Stimulated activated CD4-positive, alpha-beta T cell treated with anti-CD3 and anti-CD28 coated beads, Interleukin-2, amount 100 ng/mL, for 4 hours (primary cell): Measurements from ENCODE around the gene EDIL3.
"Not testable (repeated sequence)": the region's sequence is repeated elsewhere in the genome, so short reads cannot be mapped to it uniquely, and the experiment has no call there.

ENCODE experiments used
- DNase-seq: peaks from one replicate; pipeline ENCODE4 v3.0.0-alpha.2; 2020; ENCODE audit warnings: low read depth

EDIL3 gene

GRCh38 chr5:84059672-84060071 is 325.0 kb downstream of the EDIL3 start:
- no peak for DNase-seq

GRCh38 chr5:84058561-84058960 is 326.1 kb downstream of the EDIL3 start:
- DNase-seq: no peak

GRCh38 chr5:84057211-84057610 is 327.5 kb downstream of the EDIL3 start:
- DNase-seq: no peak

- no peak for DNase-seq
These were observed 338.7 kb downstream of the EDIL3 start for GRCh38 chr5:84045964-84046363.

- no peak for DNase-seq
These were observed 347.8 kb downstream of the EDIL3 start for GRCh38 chr5:84036842-84037241.

GRCh38 chr5:84032324-84032723 is 352.4 kb downstream of the EDIL3 start:
- DNase-seq: no peak

- no peak for DNase-seq
These were observed 356.6 kb downstream of the EDIL3 start for GRCh38 chr5:84028093-84028492.

- not testable (repeated sequence) for DNase-seq
These were observed 366.2 kb downstream of the EDIL3 start for GRCh38 chr5:84018521-84018920.

- no peak for DNase-seq
These were observed 367.0 kb downstream of the EDIL3 start for GRCh38 chr5:84017523-84018172.

- DNase-seq: no peak
These were observed 368.6 kb downstream of the EDIL3 start for GRCh38 chr5:84016085-84016484.

GRCh38 chr5:84014966-84015365 is 369.7 kb downstream of the EDIL3 start:
- no peak for DNase-seq

GRCh38 chr5:83993803-83994202 is 390.9 kb downstream of the EDIL3 start:
- DNase-seq: no peak

- no peak for DNase-seq
These were observed 393.0 kb downstream of the EDIL3 start for GRCh38 chr5:83991566-83992224.

GRCh38 chr5:83988293-83988685 is 396.4 kb downstream of the EDIL3 start:
- DNase-seq: no peak

GRCh38 chr5:83987513-83988292 is 397.0 kb downstream of the EDIL3 start:
- DNase-seq: no peak

- DNase-seq: no peak
These were observed 400.8 kb downstream of the EDIL3 start for GRCh38 chr5:83983852-83984251.

- no peak for DNase-seq
These were observed 410.5 kb downstream of the EDIL3 start for GRCh38 chr5:83973925-83974815.

GRCh38 chr5:83972909-83973308 is 411.8 kb downstream of the EDIL3 start:
- no peak for DNase-seq

- no peak for DNase-seq
These were observed 412.4 kb downstream of the EDIL3 start for GRCh38 chr5:83972236-83972635.

GRCh38 chr5:83967417-83967816 is 417.3 kb downstream of the EDIL3 start:
- DNase-seq: no peak

- no peak for DNase-seq
These were observed 419.2 kb downstream of the EDIL3 start for GRCh38 chr5:83965441-83965840.

GRCh38 chr5:83964271-83964670 is 420.4 kb downstream of the EDIL3 start:
- DNase-seq: no peak
